ENCODE measurements around the gene UBE2QL1. TPM values are rescaled to one million over a fixed set of nuclear protein-coding genes. Genes with fewer than 3 reads are reported as not detected.

The UBE2QL1 gene
- total RNA-seq (2021; ENCODE audit: unreplicated experiment) (not detected), Bru-seq, nascent RNA (not detected), BruChase-seq, experiment 1, labeled RNA remaining after a 6-hour chase (percentile 2 among the genes with signal in this experiment), BruChase-seq, experiment 2, labeled RNA remaining after a 2-hour chase (percentile 2 among the genes with signal in this experiment)
- not detected in 2 replicates for polyA plus RNA-seq (2012)
- long read RNA-seq: 0 reads

GRCh38 chr5:6448622-6449464, at the start of gene UBE2QL1:
Gene UBE2QL1 (plus strand): TSS chr5:6448859. CDS start chr5:6448894, 35 bp downstream.
- CTCF ChIA-PET: no interaction called here
- Histone ChIP-seq H3K9ac (ENCODE audit: low read length) (no peak within 1 kb of the TSS), H3K27me3 (ENCODE audit: insufficient read depth, low read length) (peaks cover 33% of the 10 kb centered on the region), H3K27ac (ENCODE audit: low read depth, low read length) (no peak within 1 kb of the TSS), H3K79me2 (ENCODE audit: insufficient read depth, low read length) (no peaks in the 10 kb centered on the region), H4K20me1 (ENCODE audit: insufficient read depth) (no peaks in the 10 kb centered on the region), H3K9me2 (ENCODE audit: insufficient read depth) (no peaks in the 10 kb centered on the region), H3K36me3 (ENCODE audit: control insufficient read depth in 1 of 2, insufficient read depth in 2 of 2, low read length in 2 of 2) (no peaks in the 10 kb centered on the region), H3K4me2 (ENCODE audit: low read length) (no peak within 1 kb of the TSS), H3K9me3 (ENCODE audit: control insufficient read depth in 1 of 2, insufficient read depth in 1 of 2, low read depth in 1 of 2, low read length in 2 of 2) (peaks cover 0 to 8% of the 10 kb centered on the region in 2 experiments; a peak in 1 of 4 replicates), H2AFZ (ENCODE audit: low read depth, low read length, poor library complexity, severe bottlenecking) (no peak within 1 kb of the TSS), H3K4me3 (replicated peaks in 1 of 2; ENCODE audit: low read depth in 1 of 2, low read length in 2 of 2) (no peak within 1 kb of the TSS), H3K4me1 (ENCODE audit: control insufficient read depth in 1 of 2, insufficient read depth in 2 of 2, low read length in 2 of 2) (no peaks in the 10 kb centered on the region)
- POLR2A ChIA-PET: no interaction called here
- ATAC-seq (no peak), DNase-seq (ENCODE audit: low read depth, low spot score) (no peak)
- RAD21 ChIA-PET (ENCODE audit: low non-redundant PET in 1 of 2, low total read pairs in 2 of 2, uncharacterized antibody in 2 of 2, unreplicated experiment in 2 of 2): no interaction called here
- TF ChIP-seq ZNF274 (IDR thresholded peaks at IDR 0.05; ENCODE audit: low read depth, low read length) (no peak), CEBPB (IDR thresholded peaks at IDR 0.05; ENCODE audit: low read depth) (no peak), POLR2A (IDR thresholded peaks at IDR 0.05; ENCODE audit: borderline replicate concordance, extremely low read depth, insufficient read depth, insufficient read length) (no peak), POLR2AphosphoS5 (IDR thresholded peaks at IDR 0.05; ENCODE audit: low read depth, low read length) (no peak), ATF3 (IDR thresholded peaks at IDR 0.05) (no peak), SRF (IDR thresholded peaks at IDR 0.05; ENCODE audit: low read depth) (no peak), ELF1 (IDR thresholded peaks at IDR 0.05; ENCODE audit: borderline replicate concordance, low read depth) (no peak), SIN3A (IDR thresholded peaks at IDR 0.05; ENCODE audit: low read depth) (no peak), TCF7L2 (IDR thresholded peaks at IDR 0.05; ENCODE audit: borderline replicate concordance, extremely low read depth, insufficient read depth, insufficient read length) (no peak), CTCF (IDR thresholded peaks at IDR 0.05 in 2 of 3, conservative IDR thresholded peaks at IDR 0.05 in 1 of 3; ENCODE audit: borderline replicate concordance in 1 of 3, insufficient read depth in 1 of 3, low read depth in 2 of 3, low read length in 2 of 3) (no peak), CBX3 (IDR thresholded peaks at IDR 0.05; ENCODE audit: low read depth) (no peak), REST (IDR thresholded peaks at IDR 0.05; ENCODE audit: low read depth) (no peak), YY1 (IDR thresholded peaks at IDR 0.05; ENCODE audit: extremely low read depth, insufficient replicate concordance, low read depth, low read length) (no peak)
- intact Hi-C loops (cut with micrococcal nuclease): no loop called here
- no TSS peak for BruUV-seq (replicated peaks)

Measured in HCT116 (cell line).